WTC11 (cell line): Measurements from ENCODE around the gene RASGEF1C. TPM values are rescaled to one million over a fixed set of nuclear protein-coding genes. Genes with fewer than 3 reads are reported as not detected.

ENCODE experiments used
- ATAC-seq: fragments of 200-7000 bp; cut with Tn5 transposase; 2 replicates; pipeline ENCODE4 v1.10.0; 2021; ENCODE audit warnings: mild to moderate bottlenecking, moderate library complexity
- CTCF ChIA-PET: fragments of 300-600 bp; sonication (Branson Sonifier 250); formaldehyde crosslinking; loops from one replicate; lab custom pipeline; 2021; ENCODE audit warnings: antibody characterized with exemption; lab: Charles Lee
- POLR2A ChIA-PET: fragments of 350-600 bp; sonication (Branson Sonifier 250); formaldehyde crosslinking; loops from one replicate; lab custom pipeline; 2021; ENCODE audit warnings: antibody characterized with exemption; lab: Charles Lee
- DNase-seq: peaks from one replicate; pipeline ENCODE4 v3.0.0; 2021; ENCODE audit warnings: low spot score
- H3K27ac Mint-ChIP-seq: 2 replicates; pipeline ENCODE4 v1.8.0; 2021; ENCODE audit warnings: mixed read lengths
- H3K27me3 Mint-ChIP-seq: 2 replicates; pipeline ENCODE4 v1.8.0; 2021; ENCODE audit warnings: low read depth, mild to moderate bottlenecking, moderate library complexity, mixed read lengths
- H3K36me3 Mint-ChIP-seq: 2 replicates; pipeline ENCODE4 v1.8.0; 2021; ENCODE audit warnings: mixed read lengths
- H3K4me1 Mint-ChIP-seq: 2 replicates; pipeline ENCODE4 v1.8.0; 2022; ENCODE audit warnings: mixed read lengths
- H3K4me3 Mint-ChIP-seq: 2 replicates; pipeline ENCODE4 v1.8.0; 2021; ENCODE audit warnings: mild to moderate bottlenecking, moderate library complexity, mixed read lengths
- H3K9me3 Mint-ChIP-seq: 2 replicates; pipeline ENCODE4 v1.8.0; 2021; ENCODE audit warnings: mixed read lengths
- ATF1 ChIP-seq: sonication (generic); formaldehyde crosslinking; IDR thresholded peaks from 2 replicates; pipeline ENCODE4 v1.8.1; 2023; ENCODE audit warnings: mild to moderate bottlenecking, moderate library complexity, missing genetic modification reagents
- ATF3 ChIP-seq: sonication (generic); formaldehyde crosslinking; conservative IDR thresholded peaks from 2 replicates; pipeline ENCODE4 v1.8.1; 2022; ENCODE audit warnings: mild to moderate bottlenecking, missing genetic modification reagents
- FOXP4 ChIP-seq: sonication (generic); formaldehyde crosslinking; IDR thresholded peaks from 2 replicates; pipeline ENCODE4 v1.8.0; 2022; ENCODE audit warnings: mild to moderate bottlenecking, missing genetic modification reagents
- GABPB1 ChIP-seq: sonication (generic); formaldehyde crosslinking; IDR thresholded peaks from 2 replicates; pipeline ENCODE4 v1.8.1; 2023; ENCODE audit warnings: mild to moderate bottlenecking, missing genetic modification reagents
- HMGA2 ChIP-seq: fragments of 250-450 bp; sonication (Bioruptor Pico); IDR thresholded peaks from 2 replicates; pipeline ENCODE4 v1.4.0; 2021; ENCODE audit warnings: mild to moderate bottlenecking, moderate library complexity
- JAZF1 ChIP-seq: fragments of 250-450 bp; sonication (Bioruptor Pico); IDR thresholded peaks from 2 replicates; pipeline ENCODE4 v1.9.0; 2021; ENCODE audit warnings: moderate library complexity, mild to moderate bottlenecking, inconsistent platforms
- JUN ChIP-seq: sonication (generic); formaldehyde crosslinking; IDR thresholded peaks from 2 replicates; pipeline ENCODE4 v1.8.0; 2023; ENCODE audit warnings: mild to moderate bottlenecking, missing genetic modification reagents
- NR3C1 ChIP-seq: sonication (generic); formaldehyde crosslinking; conservative IDR thresholded peaks from 2 replicates; pipeline ENCODE4 v1.8.1; 2023; ENCODE audit warnings: low read depth, mild to moderate bottlenecking, missing genetic modification reagents
- PRDM15 ChIP-seq: sonication (generic); formaldehyde crosslinking; IDR thresholded peaks from 2 replicates; pipeline ENCODE4 v1.8.0; 2022; ENCODE audit warnings: missing genetic modification reagents
- PREB ChIP-seq: sonication (generic); formaldehyde crosslinking; IDR thresholded peaks from 2 replicates; pipeline ENCODE4 v1.8.1; 2022; ENCODE audit warnings: mild to moderate bottlenecking, missing genetic modification reagents, moderate library complexity, borderline replicate concordance
- SP1 ChIP-seq: sonication (generic); formaldehyde crosslinking; conservative IDR thresholded peaks from 2 replicates; pipeline ENCODE4 v1.8.1; 2022; ENCODE audit warnings: missing genetic modification reagents
- TEAD1 ChIP-seq: sonication (generic); formaldehyde crosslinking; IDR thresholded peaks from 2 replicates; pipeline ENCODE4 v1.8.0; 2022; ENCODE audit warnings: mild to moderate bottlenecking, missing genetic modification reagents
- ZNF416 ChIP-seq: fragments of 250-450 bp; sonication (Bioruptor Pico); IDR thresholded peaks from 2 replicates; pipeline ENCODE4 v1.9.0; 2021; ENCODE audit warnings: mild to moderate bottlenecking, inconsistent platforms
- ZNF512 ChIP-seq: sonication (generic); formaldehyde crosslinking; IDR thresholded peaks from 2 replicates; pipeline ENCODE4 v1.8.1; 2022; ENCODE audit warnings: missing genetic modification reagents, borderline replicate concordance
- total RNA-seq: library from RNA; stranded (reverse); gene quantifications from 3 replicates; pipeline ENCODE4 v1.2.3, GENCODE V29; 2021
- TF ChIP-seq, protein P1 (sequence below): sonication (generic); formaldehyde crosslinking; IDR thresholded peaks from 2 replicates; pipeline ENCODE4 v1.8.1; 2022; ENCODE audit warnings: low read depth, mild to moderate bottlenecking, moderate library complexity, missing genetic modification reagents, borderline replicate concordance
- TF ChIP-seq, protein P2 (sequence below): sonication (generic); formaldehyde crosslinking; IDR thresholded peaks from 2 replicates; pipeline ENCODE4 v1.8.0; 2022; ENCODE audit warnings: mild to moderate bottlenecking, missing genetic modification reagents
- TF ChIP-seq, protein P3 (sequence below): sonication (generic); formaldehyde crosslinking; IDR thresholded peaks from 2 replicates; pipeline ENCODE4 v1.8.1; 2023; ENCODE audit warnings: mild to moderate bottlenecking, moderate library complexity, missing genetic modification reagents
- TF ChIP-seq, protein P4 (sequence below): sonication (generic); formaldehyde crosslinking; IDR thresholded peaks from 2 replicates; pipeline ENCODE4 v1.8.0; 2022; ENCODE audit warnings: mild to moderate bottlenecking, missing genetic modification reagents

Gene RASGEF1C
- total RNA-seq, 1 experiment from 2014 or later, result 0.96 TPM

GRCh38 chr5:180168758-180169157 lies 40.3 kb downstream of the RASGEF1C start:
- Mint-ChIP-seq H3K9me3 (no peaks in the 10 kb centered on the region), H3K36me3 (no peaks in the 10 kb centered on the region), H3K27ac (no peak overlapping the region), H3K27me3 (no peaks in the 10 kb centered on the region; the same call in 1 of the 2 replicates), H3K4me1 (peaks cover 11% of the 10 kb centered on the region), H3K4me3 (no peak overlapping the region)
- ATAC-seq, result no peak
- no peak for DNase-seq
- POLR2A ChIA-PET, result no interaction called here
- no peak for TF ChIP-seq NR3C1
- no peak for TF ChIP-seq ZNF416
- TF ChIP-seq, protein P1, sequence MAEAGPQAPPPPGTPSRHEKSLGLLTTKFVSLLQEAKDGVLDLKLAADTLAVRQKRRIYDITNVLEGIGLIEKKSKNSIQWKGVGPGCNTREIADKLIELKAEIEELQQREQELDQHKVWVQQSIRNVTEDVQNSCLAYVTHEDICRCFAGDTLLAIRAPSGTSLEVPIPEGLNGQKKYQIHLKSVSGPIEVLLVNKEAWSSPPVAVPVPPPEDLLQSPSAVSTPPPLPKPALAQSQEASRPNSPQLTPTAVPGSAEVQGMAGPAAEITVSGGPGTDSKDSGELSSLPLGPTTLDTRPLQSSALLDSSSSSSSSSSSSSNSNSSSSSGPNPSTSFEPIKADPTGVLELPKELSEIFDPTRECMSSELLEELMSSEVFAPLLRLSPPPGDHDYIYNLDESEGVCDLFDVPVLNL (CRISPR knock-in tag), result no peak
- TF ChIP-seq SP1 (CRISPR knock-in tag), result no peak
- TF ChIP-seq TEAD1 (CRISPR knock-in tag), result no peak
- TF ChIP-seq, protein P2, sequence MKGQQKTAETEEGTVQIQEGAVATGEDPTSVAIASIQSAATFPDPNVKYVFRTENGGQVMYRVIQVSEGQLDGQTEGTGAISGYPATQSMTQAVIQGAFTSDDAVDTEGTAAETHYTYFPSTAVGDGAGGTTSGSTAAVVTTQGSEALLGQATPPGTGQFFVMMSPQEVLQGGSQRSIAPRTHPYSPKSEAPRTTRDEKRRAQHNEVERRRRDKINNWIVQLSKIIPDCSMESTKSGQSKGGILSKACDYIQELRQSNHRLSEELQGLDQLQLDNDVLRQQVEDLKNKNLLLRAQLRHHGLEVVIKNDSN (CRISPR knock-in tag), result no peak
- TF ChIP-seq, protein P3, sequence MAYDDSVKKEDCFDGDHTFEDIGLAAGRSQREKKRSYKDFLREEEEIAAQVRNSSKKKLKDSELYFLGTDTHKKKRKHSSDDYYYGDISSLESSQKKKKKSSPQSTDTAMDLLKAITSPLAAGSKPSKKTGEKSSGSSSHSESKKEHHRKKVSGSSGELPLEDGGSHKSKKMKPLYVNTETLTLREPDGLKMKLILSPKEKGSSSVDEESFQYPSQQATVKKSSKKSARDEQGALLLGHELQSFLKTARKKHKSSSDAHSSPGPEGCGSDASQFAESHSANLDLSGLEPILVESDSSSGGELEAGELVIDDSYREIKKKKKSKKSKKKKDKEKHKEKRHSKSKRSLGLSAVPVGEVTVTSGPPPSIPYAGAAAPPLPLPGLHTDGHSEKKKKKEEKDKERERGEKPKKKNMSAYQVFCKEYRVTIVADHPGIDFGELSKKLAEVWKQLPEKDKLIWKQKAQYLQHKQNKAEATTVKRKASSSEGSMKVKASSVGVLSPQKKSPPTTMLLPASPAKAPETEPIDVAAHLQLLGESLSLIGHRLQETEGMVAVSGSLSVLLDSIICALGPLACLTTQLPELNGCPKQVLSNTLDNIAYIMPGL (CRISPR knock-in tag), result no peak
- no peak for TF ChIP-seq ATF3 (CRISPR knock-in tag)
- no peak for TF ChIP-seq HMGA2 (CRISPR knock-in tag)
- no peak for TF ChIP-seq ZNF512
- TF ChIP-seq PRDM15 (CRISPR knock-in tag), result no peak
- TF ChIP-seq FOXP4 (CRISPR knock-in tag), result no peak
- TF ChIP-seq, protein P4, sequence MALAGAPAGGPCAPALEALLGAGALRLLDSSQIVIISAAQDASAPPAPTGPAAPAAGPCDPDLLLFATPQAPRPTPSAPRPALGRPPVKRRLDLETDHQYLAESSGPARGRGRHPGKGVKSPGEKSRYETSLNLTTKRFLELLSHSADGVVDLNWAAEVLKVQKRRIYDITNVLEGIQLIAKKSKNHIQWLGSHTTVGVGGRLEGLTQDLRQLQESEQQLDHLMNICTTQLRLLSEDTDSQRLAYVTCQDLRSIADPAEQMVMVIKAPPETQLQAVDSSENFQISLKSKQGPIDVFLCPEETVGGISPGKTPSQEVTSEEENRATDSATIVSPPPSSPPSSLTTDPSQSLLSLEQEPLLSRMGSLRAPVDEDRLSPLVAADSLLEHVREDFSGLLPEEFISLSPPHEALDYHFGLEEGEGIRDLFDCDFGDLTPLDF, result no peak
- no peak for TF ChIP-seq GABPB1 (CRISPR knock-in tag)
- no peak for TF ChIP-seq JAZF1 (CRISPR knock-in tag)
- no peak for TF ChIP-seq JUN
- TF ChIP-seq ATF1 (CRISPR knock-in tag), result no peak
- TF ChIP-seq PREB (CRISPR knock-in tag), result no peak
- CTCF ChIA-PET, result interaction anchor here (0.6 to 1.5 kb wide), 6 partner anchors 12 to 515 kb away, joined by 3 to 6 read pairs (median 3); partner anchors contain the start of gene RASGEF1C
